Measurements from ENCODE around the gene ACADVL. TPM values are rescaled to one million over a fixed set of nuclear protein-coding genes. Genes with fewer than 3 reads are reported as not detected.

ACADVL gene
- total RNA-seq, 4 donors from 2014 or later, result 877 to 3,047 (median 1,981) TPM

- DNase-seq, result peak; percentile 99
- Histone ChIP-seq H3K27ac (peak within 1 kb of the TSS; percentile 95 to 100 (median 98)), H3K27me3 (no peaks in the 10 kb centered on the region), H3K9me3 (no peaks in the 10 kb centered on the region), H3K4me3 (peak within 1 kb of the TSS; percentile 79 to 100 (median 97)), H3K36me3 (peaks cover 0 to 12% (median under 1%) of the 10 kb centered on the region in 4 donors), H3K4me1 (peaks cover 14 to 42% (median 34%) of the 10 kb centered on the region in 4 donors)
- TF ChIP-seq, protein P1, sequence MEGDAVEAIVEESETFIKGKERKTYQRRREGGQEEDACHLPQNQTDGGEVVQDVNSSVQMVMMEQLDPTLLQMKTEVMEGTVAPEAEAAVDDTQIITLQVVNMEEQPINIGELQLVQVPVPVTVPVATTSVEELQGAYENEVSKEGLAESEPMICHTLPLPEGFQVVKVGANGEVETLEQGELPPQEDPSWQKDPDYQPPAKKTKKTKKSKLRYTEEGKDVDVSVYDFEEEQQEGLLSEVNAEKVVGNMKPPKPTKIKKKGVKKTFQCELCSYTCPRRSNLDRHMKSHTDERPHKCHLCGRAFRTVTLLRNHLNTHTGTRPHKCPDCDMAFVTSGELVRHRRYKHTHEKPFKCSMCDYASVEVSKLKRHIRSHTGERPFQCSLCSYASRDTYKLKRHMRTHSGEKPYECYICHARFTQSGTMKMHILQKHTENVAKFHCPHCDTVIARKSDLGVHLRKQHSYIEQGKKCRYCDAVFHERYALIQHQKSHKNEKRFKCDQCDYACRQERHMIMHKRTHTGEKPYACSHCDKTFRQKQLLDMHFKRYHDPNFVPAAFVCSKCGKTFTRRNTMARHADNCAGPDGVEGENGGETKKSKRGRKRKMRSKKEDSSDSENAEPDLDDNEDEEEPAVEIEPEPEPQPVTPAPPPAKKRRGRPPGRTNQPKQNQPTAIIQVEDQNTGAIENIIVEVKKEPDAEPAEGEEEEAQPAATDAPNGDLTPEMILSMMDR (IDR thresholded peaks at IDR 0.05), result no peak
- TF ChIP-seq POLR2A (IDR thresholded peaks at IDR 0.05), result peak; percentile 55
- peak; percentile 72 to 84 (median 78) for TF ChIP-seq POLR2AphosphoS5 (IDR thresholded peaks at IDR 0.05)
- intact Hi-C loops (cut with DNase I; ENCODE audit: low total_unique reads) (no loop called here), in situ Hi-C loops (cut with MboI; ENCODE audit: low pct_ligation_motif_present in 1 of 4, low pct_unique_long_range_greater_than_20kb in 1 of 4, low sequenced_read_pairs in 3 of 4) (no loop called here)
- WGBS, 2 donors (ENCODE audit: low coverage in 1 of 2), result 2% methylated on average over 37 of the region's 41 CpGs; no CpG with 5 or more reads in 1 of the 2 donors
These were observed 32.0 kb downstream of the ACADVL start, which contains the start of gene CTDNEP1 for GRCh38 chr17:7251661-7252175. Gene CTDNEP1 (minus strand): TSS chr17:7251734. CDS start chr17:7251296, 438 bp downstream.

DNA sequence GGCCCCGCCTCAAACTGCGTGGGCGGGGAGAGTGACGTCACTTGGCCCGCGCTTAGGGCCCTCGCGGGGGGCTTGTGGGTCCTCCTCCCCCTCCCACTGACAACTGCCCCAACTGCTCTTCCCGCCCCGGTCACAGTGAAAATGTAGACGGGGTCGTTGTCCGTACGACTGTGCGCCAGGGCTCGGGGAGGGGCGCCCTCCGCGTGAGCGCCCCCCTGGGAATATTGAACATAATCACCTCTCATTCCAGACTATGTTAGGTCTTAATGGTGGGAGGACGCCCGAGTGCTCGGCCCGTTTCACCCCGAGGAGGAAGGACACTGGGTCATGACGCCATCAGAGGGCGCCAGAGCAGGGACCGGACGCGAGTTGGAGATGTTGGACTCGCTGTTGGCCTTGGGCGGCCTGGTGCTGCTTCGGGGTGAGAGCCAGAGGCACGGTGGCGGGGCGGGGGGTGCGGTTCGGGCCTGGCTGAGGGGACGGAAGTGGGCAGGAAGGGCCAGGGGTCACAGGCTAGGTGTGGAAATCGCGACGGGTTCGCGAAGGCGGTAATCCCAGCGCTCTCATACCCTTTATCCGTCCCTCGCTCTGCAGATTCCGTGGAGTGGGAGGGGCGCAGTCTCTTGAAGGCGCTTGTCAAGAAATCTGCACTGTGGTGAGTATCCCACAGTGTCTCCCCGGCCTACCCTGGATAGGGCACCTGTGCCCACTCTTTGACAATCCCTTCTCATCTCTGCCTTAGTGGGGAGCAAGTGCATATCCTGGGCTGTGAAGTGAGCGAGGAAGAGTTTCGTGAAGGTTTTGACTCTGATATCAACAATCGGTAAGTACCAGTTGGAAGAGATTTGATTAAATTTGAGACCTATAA is 32.7 kb downstream of the ACADVL start, which contains the start of gene ELP5:
Gene ELP5 (plus strand): TSS at position 40 of the 868 bp plus-strand sequence. CDS start 336 bp downstream, at position 376.
- TF ChIP-seq POLR2A (IDR thresholded peaks at IDR 0.05) (peak; percentile 82), POLR2AphosphoS5 (IDR thresholded peaks at IDR 0.05) (peak; percentile 79 to 88 (median 86)), EP300 (IDR thresholded peaks at IDR 0.05; ENCODE audit: low read depth) (no peak)
- TF ChIP-seq, protein P1 (IDR thresholded peaks at IDR 0.05), result peak in 4 of 5 experiments; percentile 27 to 40 (median 28)
- peaks cover 14 to 43% (median 34%) of the 10 kb centered on the region in 4 donors for H3K4me1 ChIP-seq
- H3K4me3 ChIP-seq, result peak within 1 kb of the TSS; percentile 79 to 100 (median 97)
- 0 to 9% methylated on average over 3 to 53 of the region's 55 CpGs for WGBS, 2 donors (ENCODE audit: low coverage in 1 of 2)
- intact Hi-C loops (cut with DNase I; ENCODE audit: low total_unique reads), result no loop called here
- peak within 1 kb of the TSS; percentile 95 to 100 (median 98) for H3K27ac ChIP-seq
- H3K27me3 ChIP-seq, result no peaks in the 10 kb centered on the region
- H3K36me3 ChIP-seq, result peaks cover 0 to 10% (median 0%) of the 10 kb centered on the region in 4 donors
- in situ Hi-C loops (cut with MboI; ENCODE audit: low pct_ligation_motif_present in 1 of 4, low pct_unique_long_range_greater_than_20kb in 1 of 4, low sequenced_read_pairs in 3 of 4), result no loop called here
- H3K9me3 ChIP-seq, result no peaks in the 10 kb centered on the region
- DNase-seq, result peak; percentile 96

GRCh38 chr17:7253082-7253481 is 33.3 kb downstream of the ACADVL start:
- Histone ChIP-seq H3K36me3 (peaks cover 0 to 10% (median 0%) of the 10 kb centered on the region in 4 donors), H3K27me3 (no peaks in the 10 kb centered on the region), H3K9me3 (no peaks in the 10 kb centered on the region), H3K4me3 (peak overlapping the region; percentile 60 to 100 (median 97)), H3K4me1 (peaks cover 14 to 50% (median 40%) of the 10 kb centered on the region in 4 donors), H3K27ac (peak overlapping the region; percentile 95 to 100 (median 98))
- in situ Hi-C loops (cut with MboI; ENCODE audit: low pct_ligation_motif_present in 1 of 4, low pct_unique_long_range_greater_than_20kb in 1 of 4, low sequenced_read_pairs in 3 of 4) (no loop called here), intact Hi-C loops (cut with DNase I; ENCODE audit: low total_unique reads) (no loop called here)
- DNase-seq, result no peak
- 53 to 64% methylated on average over 5 of the region's 5 CpGs for WGBS, 2 donors (ENCODE audit: low coverage in 1 of 2)
- TF ChIP-seq EP300 (IDR thresholded peaks at IDR 0.05; ENCODE audit: low read depth), result no peak
- no peak for TF ChIP-seq POLR2AphosphoS5 (IDR thresholded peaks at IDR 0.05)
- no peak for TF ChIP-seq POLR2A (IDR thresholded peaks at IDR 0.05)
- TF ChIP-seq, protein P1 (IDR thresholded peaks at IDR 0.05), result no peak

- peak overlapping the region in 1 of 4 donors; percentile 0 for H3K27ac ChIP-seq
- H3K36me3 ChIP-seq, result peaks cover 0 to 10% (median 0%) of the 10 kb centered on the region in 4 donors
These were observed 34.8 kb downstream of the ACADVL start for GRCh38 chr17:7254511-7254910.

More at GRCh38 chr17:7254511-7254910, 34.8 kb downstream of the ACADVL start:
- intact Hi-C loops (cut with DNase I; ENCODE audit: low total_unique reads), result no loop called here
- no peaks in the 10 kb centered on the region for H3K27me3 ChIP-seq
- no peak overlapping the region for H3K4me3 ChIP-seq
- H3K9me3 ChIP-seq, result no peaks in the 10 kb centered on the region
- DNase-seq, result no peak
- H3K4me1 ChIP-seq, result peaks cover 9 to 45% (median 34%) of the 10 kb centered on the region in 4 donors
- WGBS, 2 donors (ENCODE audit: low coverage in 1 of 2), result 60 to 87% methylated on average over 1 to 4 of the region's 4 CpGs
- in situ Hi-C loops (cut with MboI; ENCODE audit: low pct_ligation_motif_present in 1 of 4, low pct_unique_long_range_greater_than_20kb in 1 of 4, low sequenced_read_pairs in 3 of 4), result no loop called here
- peak in 1 of 3 donors; percentile 13 for TF ChIP-seq POLR2AphosphoS5 (IDR thresholded peaks at IDR 0.05)
- TF ChIP-seq, protein P1 (IDR thresholded peaks at IDR 0.05), result no peak
- TF ChIP-seq POLR2A (IDR thresholded peaks at IDR 0.05), result peak; percentile 17
- no peak for TF ChIP-seq EP300 (IDR thresholded peaks at IDR 0.05; ENCODE audit: low read depth)
